ENCODE results near the gene CMSS1.

CMSS1 gene

GRCh38 chr3:100210772-100211135, 393.1 kb downstream of the CMSS1 start:
- Histone ChIP-seq H3K4me2 (ENCODE audit: low read length) (no peak overlapping the region), H3K9me3 (ENCODE audit: low read length) (no peaks in the 10 kb centered on the region), H4K20me1 (ENCODE audit: insufficient read depth, low read length) (no peaks in the 10 kb centered on the region), H3K4me1 (ENCODE audit: insufficient read depth, low read length, severe bottlenecking) (no peaks in the 10 kb centered on the region), H3K36me3 (ENCODE audit: insufficient read depth, low read length) (no peaks in the 10 kb centered on the region), H3F3A (ENCODE audit: insufficient read depth, low read length) (no peaks in the 10 kb centered on the region), H3K9me2 (ENCODE audit: low read depth, low read length) (no peaks in the 10 kb centered on the region), H3K79me2 (ENCODE audit: insufficient read depth, low read length) (no peaks in the 10 kb centered on the region), H3K27ac (ENCODE audit: low read depth, low read length, poor library complexity, severe bottlenecking) (no peak overlapping the region), H3K9ac (ENCODE audit: low read length) (no peak overlapping the region), H3K4me3 (ENCODE audit: low read depth, low read length, poor library complexity, severe bottlenecking) (no peak overlapping the region), H2AFZ (ENCODE audit: low read length) (no peak overlapping the region), H3K27me3 (ENCODE audit: insufficient read depth, low read length) (no peaks in the 10 kb centered on the region)
- no peak for TF ChIP-seq EZH2 (IDR thresholded peaks at IDR 0.05; ENCODE audit: borderline replicate concordance, low read length)
- TF ChIP-seq, protein P1, sequence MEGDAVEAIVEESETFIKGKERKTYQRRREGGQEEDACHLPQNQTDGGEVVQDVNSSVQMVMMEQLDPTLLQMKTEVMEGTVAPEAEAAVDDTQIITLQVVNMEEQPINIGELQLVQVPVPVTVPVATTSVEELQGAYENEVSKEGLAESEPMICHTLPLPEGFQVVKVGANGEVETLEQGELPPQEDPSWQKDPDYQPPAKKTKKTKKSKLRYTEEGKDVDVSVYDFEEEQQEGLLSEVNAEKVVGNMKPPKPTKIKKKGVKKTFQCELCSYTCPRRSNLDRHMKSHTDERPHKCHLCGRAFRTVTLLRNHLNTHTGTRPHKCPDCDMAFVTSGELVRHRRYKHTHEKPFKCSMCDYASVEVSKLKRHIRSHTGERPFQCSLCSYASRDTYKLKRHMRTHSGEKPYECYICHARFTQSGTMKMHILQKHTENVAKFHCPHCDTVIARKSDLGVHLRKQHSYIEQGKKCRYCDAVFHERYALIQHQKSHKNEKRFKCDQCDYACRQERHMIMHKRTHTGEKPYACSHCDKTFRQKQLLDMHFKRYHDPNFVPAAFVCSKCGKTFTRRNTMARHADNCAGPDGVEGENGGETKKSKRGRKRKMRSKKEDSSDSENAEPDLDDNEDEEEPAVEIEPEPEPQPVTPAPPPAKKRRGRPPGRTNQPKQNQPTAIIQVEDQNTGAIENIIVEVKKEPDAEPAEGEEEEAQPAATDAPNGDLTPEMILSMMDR (IDR thresholded peaks at IDR 0.05; ENCODE audit: low read length), result no peak

GRCh38 chr3:100213891-100214573, 396.4 kb downstream of the CMSS1 start:
- Histone ChIP-seq H3K27me3 (ENCODE audit: insufficient read depth, low read length) (no peaks in the 10 kb centered on the region), H3K9me2 (ENCODE audit: low read depth, low read length) (no peaks in the 10 kb centered on the region), H3K4me3 (ENCODE audit: low read depth, low read length, poor library complexity, severe bottlenecking) (no peak overlapping the region), H3K4me2 (ENCODE audit: low read length) (no peak overlapping the region), H3K36me3 (ENCODE audit: insufficient read depth, low read length) (no peaks in the 10 kb centered on the region), H3K79me2 (ENCODE audit: insufficient read depth, low read length) (no peaks in the 10 kb centered on the region), H3K9ac (ENCODE audit: low read length) (no peak overlapping the region), H3K9me3 (ENCODE audit: low read length) (no peaks in the 10 kb centered on the region), H4K20me1 (ENCODE audit: insufficient read depth, low read length) (no peaks in the 10 kb centered on the region), H3F3A (ENCODE audit: insufficient read depth, low read length) (no peaks in the 10 kb centered on the region), H2AFZ (ENCODE audit: low read length) (no peak overlapping the region), H3K27ac (ENCODE audit: low read depth, low read length, poor library complexity, severe bottlenecking) (no peak overlapping the region), H3K4me1 (ENCODE audit: insufficient read depth, low read length, severe bottlenecking) (no peaks in the 10 kb centered on the region)
- TF ChIP-seq EZH2 (IDR thresholded peaks at IDR 0.05; ENCODE audit: borderline replicate concordance, low read length), result no peak
- TF ChIP-seq, protein P1 (IDR thresholded peaks at IDR 0.05; ENCODE audit: low read length), result no peak

DNA sequence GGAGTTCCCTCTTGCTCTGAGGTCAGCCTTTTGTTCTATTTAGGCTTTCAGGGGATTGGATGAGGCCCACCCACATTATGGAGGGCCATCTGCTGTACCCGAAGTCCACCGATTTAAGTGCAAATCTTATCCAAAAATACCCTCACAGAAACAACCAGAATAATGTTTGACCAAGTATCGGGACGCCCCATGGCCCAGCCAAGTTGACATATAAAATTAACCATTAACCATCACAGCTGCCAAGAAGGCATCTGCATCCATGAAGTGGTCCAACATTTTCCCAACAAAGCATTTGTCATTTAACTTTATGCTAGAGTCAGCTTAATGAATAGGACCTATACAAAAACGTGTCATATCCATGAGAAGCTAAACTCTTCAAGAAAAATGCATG, 396.9 kb downstream of the CMSS1 start:
- Histone ChIP-seq H3K4me3 (ENCODE audit: low read depth, low read length, poor library complexity, severe bottlenecking) (no peak overlapping the region), H4K20me1 (ENCODE audit: insufficient read depth, low read length) (no peaks in the 10 kb centered on the region), H3K36me3 (ENCODE audit: insufficient read depth, low read length) (no peaks in the 10 kb centered on the region), H3K27me3 (ENCODE audit: insufficient read depth, low read length) (no peaks in the 10 kb centered on the region), H3F3A (ENCODE audit: insufficient read depth, low read length) (no peaks in the 10 kb centered on the region), H3K9me2 (ENCODE audit: low read depth, low read length) (no peaks in the 10 kb centered on the region), H3K9ac (ENCODE audit: low read length) (no peak overlapping the region), H3K27ac (ENCODE audit: low read depth, low read length, poor library complexity, severe bottlenecking) (no peak overlapping the region), H3K4me2 (ENCODE audit: low read length) (no peak overlapping the region), H3K9me3 (ENCODE audit: low read length) (no peaks in the 10 kb centered on the region), H3K79me2 (ENCODE audit: insufficient read depth, low read length) (no peaks in the 10 kb centered on the region), H2AFZ (ENCODE audit: low read length) (no peak overlapping the region), H3K4me1 (ENCODE audit: insufficient read depth, low read length, severe bottlenecking) (no peaks in the 10 kb centered on the region)
- TF ChIP-seq EZH2 (IDR thresholded peaks at IDR 0.05; ENCODE audit: borderline replicate concordance, low read length), result no peak
- TF ChIP-seq, protein P1 (IDR thresholded peaks at IDR 0.05; ENCODE audit: low read length), result no peak

All from OCI-LY1 (cell line).